Mesendoderm (in vitro differentiated cells): ENCODE data around the gene NOXO1.
A peak's percentile ranks its signal among the peaks of the same experiment; 100 is the strongest.

Experiments
- DNase-seq: peaks from one replicate; pipeline ENCODE4 v3.0.0; 2013
- H2AK5ac ChIP-seq: 2 replicates; pipeline ENCODE4 v1.6.1; 2013; ENCODE audit warnings: low read length, inconsistent platforms
- H2BK120ac ChIP-seq: 2 replicates; pipeline ENCODE4 v1.6.1; 2013; ENCODE audit warnings: low read depth, mild to moderate bottlenecking, low read length, moderate library complexity, mixed read lengths
- H2BK15ac ChIP-seq: replicated peaks from 2 replicates; pipeline ENCODE4 v1.6.1; 2013; ENCODE audit warnings: low read depth, mild to moderate bottlenecking, moderate library complexity
- H2BK5ac ChIP-seq: 2 replicates; pipeline ENCODE4 v1.6.1; 2013; ENCODE audit warnings: low read length, inconsistent platforms
- H3K18ac ChIP-seq: 2 replicates; pipeline ENCODE4 v1.6.1; 2013; ENCODE audit warnings: mild to moderate bottlenecking, low read length, mixed read lengths
- H3K23ac ChIP-seq: one replicate; pipeline ENCODE4 v1.6.1; 2013; ENCODE audit warnings: low read length
- H3K27ac ChIP-seq: 2 replicates; pipeline ENCODE4 v1.5.1; 2013; ENCODE audit warnings: low read depth, mild to moderate bottlenecking, inconsistent platforms, low read length, moderate library complexity
- H3K27me3 ChIP-seq: 2 replicates; pipeline ENCODE4 v1.6.1; 2013; ENCODE audit warnings: low read length, control low read depth, mild to moderate bottlenecking, inconsistent platforms; ENCODE audit not compliant: insufficient read depth, poor library complexity
- H3K36me3 ChIP-seq: 2 replicates; pipeline ENCODE4 v1.6.1; 2013; ENCODE audit warnings: low read length, inconsistent platforms; ENCODE audit not compliant: control insufficient read depth, insufficient read depth
- H3K4ac ChIP-seq: one replicate; pipeline ENCODE4 v1.6.1; 2013; ENCODE audit warnings: low read depth, mild to moderate bottlenecking, low read length, moderate library complexity
- H3K4me1 ChIP-seq: 2 replicates; pipeline ENCODE4 v1.6.1; 2013; ENCODE audit warnings: low read depth, low read length, inconsistent platforms; ENCODE audit not compliant: control insufficient read depth
- H3K4me2 ChIP-seq: 2 replicates; pipeline ENCODE4 v1.6.1; 2013; ENCODE audit warnings: low read length
- H3K4me3 ChIP-seq: 2 replicates; pipeline ENCODE4 v1.5.1; 2013; ENCODE audit warnings: mild to moderate bottlenecking, low read length
- H3K56ac ChIP-seq: one replicate; pipeline ENCODE4 v1.6.1; 2013; ENCODE audit warnings: low read length
- H3K79me1 ChIP-seq: 2 replicates; pipeline ENCODE4 v1.6.1; 2013; ENCODE audit warnings: low read length, inconsistent platforms
- H3K79me2 ChIP-seq: 2 replicates; pipeline ENCODE4 v1.6.1; 2013; ENCODE audit warnings: mild to moderate bottlenecking, low read length; ENCODE audit not compliant: control insufficient read depth, insufficient read depth
- H3K9ac ChIP-seq: 2 replicates; pipeline ENCODE4 v1.6.1; 2013; ENCODE audit warnings: low read length, inconsistent platforms
- H4K5ac ChIP-seq: one replicate; pipeline ENCODE4 v1.6.1; 2013; ENCODE audit warnings: low read length
- H4K8ac ChIP-seq: one replicate; pipeline ENCODE4 v1.6.1; 2013; ENCODE audit warnings: low read depth, mild to moderate bottlenecking, control low read depth, low read length, moderate library complexity
- WGBS: extraction: QIAGEN DNeasy Blood & Tissue Kit; methylation state at CpG from one replicate; pipeline ENCODE4 v1.1.7; 2013; ENCODE audit warnings: low lambda C conversion rate, missing lambda C conversion rate; ENCODE audit not compliant: insufficient coverage; ENCODE audit errors: extremely low coverage; 5-methylcytosine and 5-hydroxymethylcytosine counted together

Gene NOXO1

DNA sequence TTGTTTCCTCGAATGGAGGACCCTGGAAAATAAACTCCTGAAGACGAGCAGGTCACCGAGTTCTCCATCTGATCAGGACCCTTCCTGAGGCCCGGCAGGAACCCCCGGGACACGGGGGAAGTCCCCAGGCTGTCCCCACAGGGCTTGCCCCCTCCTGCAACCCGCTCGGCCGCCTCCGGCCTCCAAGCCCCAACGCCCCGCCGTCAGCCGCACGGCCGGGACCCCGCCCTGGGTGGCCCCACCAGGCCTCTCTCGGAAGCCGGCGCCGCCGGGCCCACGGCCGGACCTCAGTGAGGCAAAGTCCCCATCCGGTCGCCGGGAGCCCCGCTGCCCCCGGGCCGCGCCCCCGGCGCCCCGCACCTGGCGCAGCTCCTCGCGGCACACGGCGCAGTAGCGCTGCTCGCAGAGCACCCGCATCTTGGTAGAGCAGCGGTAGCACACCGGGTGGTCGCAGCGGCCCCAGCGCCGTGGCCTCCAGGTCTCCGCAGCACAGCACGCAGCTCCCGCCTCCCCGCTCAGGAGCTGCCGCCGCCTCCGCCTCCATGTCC lies 28.0 kb upstream of the NOXO1 start:
- Histone ChIP-seq H3K27me3 (no peaks in the 10 kb centered on the region), H3K56ac (peak overlapping the region; percentile 96), H3K4me2 (peak overlapping the region; percentile 45), H3K9ac (peak overlapping the region; percentile 83), H3K18ac (peak overlapping the region; percentile 64), H3K4ac (peak overlapping the region; percentile 72), H4K8ac (no peak overlapping the region), H3K36me3 (no peaks in the 10 kb centered on the region), H3K27ac (peak overlapping the region; percentile 20), H2BK15ac (no peak overlapping the region), H3K4me3 (peak overlapping the region; percentile 90), H3K79me1 (peaks cover 30% of the 10 kb centered on the region), H3K79me2 (peaks cover 39% of the 10 kb centered on the region), H2AK5ac (no peak overlapping the region), H3K4me1 (peaks cover 10% of the 10 kb centered on the region), H2BK5ac (no peak overlapping the region), H2BK120ac (no peak overlapping the region), H4K5ac (no peak overlapping the region), H3K23ac (no peak overlapping the region)
- no CpG with 5 or more reads among the region's 55 CpGs for WGBS
- no peak for DNase-seq

DNA sequence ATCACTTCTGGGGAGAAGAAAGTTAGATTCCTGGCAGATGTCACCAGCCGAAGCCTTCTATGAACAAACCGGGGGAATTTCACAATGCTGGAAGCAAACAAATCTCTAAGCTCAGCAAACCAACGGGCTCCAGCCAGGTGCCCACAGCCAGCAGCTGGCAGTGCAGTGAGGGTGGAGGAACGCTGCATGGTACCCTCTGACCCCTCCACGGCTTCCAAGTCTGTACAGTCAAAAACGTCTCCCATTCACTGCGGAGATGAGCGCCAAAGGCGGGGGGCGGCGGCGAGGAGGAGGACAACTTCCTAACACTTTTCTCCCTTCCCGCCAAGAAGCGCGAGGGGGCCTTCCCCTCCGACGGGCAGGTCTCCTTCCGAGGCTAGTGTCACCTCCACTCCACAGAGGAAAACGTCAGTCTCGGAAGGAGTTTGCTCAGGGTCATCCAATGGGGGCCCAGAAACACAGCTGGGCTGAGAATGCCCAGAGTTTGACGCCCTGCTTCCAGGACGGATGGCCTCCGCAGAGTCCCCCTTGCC lies 27.4 kb upstream of the NOXO1 start:
- WGBS: no CpG with 5 or more reads among the region's 23 CpGs
- peak overlapping the region; percentile 90 for H3K4me3 ChIP-seq
- no peaks in the 10 kb centered on the region for H3K36me3 ChIP-seq
- no peak overlapping the region for H3K18ac ChIP-seq
- no peak overlapping the region for H2BK5ac ChIP-seq
- peak overlapping the region; percentile 72 for H3K4ac ChIP-seq
- H3K56ac ChIP-seq: peak overlapping the region; percentile 96
- H2BK120ac ChIP-seq: no peak overlapping the region
- no peaks in the 10 kb centered on the region for H3K27me3 ChIP-seq
- DNase-seq: peak; percentile 40
- peaks cover 12% of the 10 kb centered on the region for H3K4me1 ChIP-seq
- no peak overlapping the region for H2BK15ac ChIP-seq
- no peak overlapping the region for H2AK5ac ChIP-seq
- peaks cover 39% of the 10 kb centered on the region for H3K79me2 ChIP-seq
- H4K8ac ChIP-seq: no peak overlapping the region
- H4K5ac ChIP-seq: no peak overlapping the region
- peak overlapping the region; percentile 45 for H3K4me2 ChIP-seq
- peak overlapping the region; percentile 83 for H3K9ac ChIP-seq
- no peak overlapping the region for H3K23ac ChIP-seq
- H3K27ac ChIP-seq: no peak overlapping the region
- peaks cover 30% of the 10 kb centered on the region for H3K79me1 ChIP-seq

DNA sequence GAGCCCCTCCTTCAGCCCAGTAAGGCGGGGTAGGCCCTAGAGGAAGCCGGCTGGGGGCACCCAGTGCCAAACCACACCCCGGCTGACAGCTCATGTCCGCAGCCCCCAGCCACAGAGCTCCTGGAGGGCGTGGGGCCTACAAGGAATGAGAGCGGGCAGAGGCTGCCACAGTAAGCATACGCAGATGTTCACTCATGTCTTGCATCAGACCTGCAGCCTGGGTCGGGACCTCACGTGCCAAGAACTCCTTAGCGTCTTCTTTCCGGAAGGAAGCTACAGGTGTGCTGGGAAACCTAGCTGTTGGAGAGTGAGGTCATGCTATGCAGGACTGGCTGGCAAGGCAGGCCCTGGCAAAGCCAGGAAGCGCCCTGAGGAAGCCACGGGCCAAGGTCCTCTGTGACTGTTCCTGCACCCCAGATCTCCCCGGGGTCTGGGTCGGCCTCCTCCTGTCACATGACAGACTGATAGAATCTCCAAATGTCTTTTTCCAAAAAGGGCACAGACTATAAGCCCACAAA lies 26.8 kb upstream of the NOXO1 start:
- peaks cover 12% of the 10 kb centered on the region for H3K4me1 ChIP-seq
- no peak overlapping the region for H2BK5ac ChIP-seq
- no peak overlapping the region for H2BK120ac ChIP-seq
- no peak overlapping the region for H3K4ac ChIP-seq
- H4K8ac ChIP-seq: no peak overlapping the region
- no peak overlapping the region for H4K5ac ChIP-seq
- no peak overlapping the region for H2AK5ac ChIP-seq
- WGBS: no CpG with 5 or more reads among the region's 15 CpGs
- H3K79me2 ChIP-seq: peaks cover 43% of the 10 kb centered on the region
- H3K23ac ChIP-seq: no peak overlapping the region
- H3K36me3 ChIP-seq: no peaks in the 10 kb centered on the region
- peaks cover 34% of the 10 kb centered on the region for H3K79me1 ChIP-seq
- H3K27me3 ChIP-seq: no peaks in the 10 kb centered on the region
- no peak overlapping the region for H3K4me3 ChIP-seq
- peak overlapping the region; percentile 96 for H3K56ac ChIP-seq
- DNase-seq: no peak
- H3K18ac ChIP-seq: no peak overlapping the region
- H3K27ac ChIP-seq: no peak overlapping the region
- H2BK15ac ChIP-seq: no peak overlapping the region
- peak overlapping the region; percentile 45 for H3K4me2 ChIP-seq
- peak overlapping the region; percentile 83 for H3K9ac ChIP-seq

DNA sequence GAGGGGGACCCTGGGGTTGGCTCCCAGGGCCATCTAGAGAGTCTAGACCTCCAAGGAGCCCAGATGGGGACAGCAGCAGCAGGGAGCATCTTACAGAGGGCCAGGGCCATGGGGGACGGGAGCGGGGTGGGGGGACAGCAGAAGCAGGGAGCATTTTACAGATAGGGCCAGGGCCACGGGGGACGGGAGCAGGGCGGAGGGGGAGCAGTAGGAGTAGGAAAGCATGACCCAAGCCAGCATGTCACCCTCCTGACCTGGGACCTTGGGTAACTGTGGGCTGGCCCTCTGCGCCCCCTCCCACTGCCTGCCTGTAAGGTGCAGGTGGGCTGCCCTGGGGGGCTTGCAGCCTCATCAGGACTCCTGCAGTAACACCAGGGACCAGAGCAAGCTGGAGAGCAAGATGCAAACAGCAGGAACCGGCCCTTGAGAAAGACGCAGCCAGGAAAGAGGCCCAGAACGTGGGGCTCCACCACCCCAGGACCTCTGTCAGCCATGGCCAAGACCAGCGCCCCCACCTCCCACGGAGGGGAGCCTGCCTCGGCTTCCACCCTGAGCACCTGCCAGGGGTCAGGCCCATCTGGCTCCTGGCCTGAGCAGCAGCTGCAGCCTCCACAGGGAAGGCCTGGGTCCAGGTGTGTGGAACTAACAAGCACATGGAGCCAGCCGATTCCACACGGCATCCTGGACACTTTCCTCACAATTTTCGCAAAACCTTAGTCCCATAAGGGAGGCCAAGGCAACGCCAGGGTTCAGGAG lies 26.0 kb upstream of the NOXO1 start:
- Histone ChIP-seq H3K36me3 (peaks cover 4% of the 10 kb centered on the region), H2BK15ac (no peak overlapping the region), H3K4ac (no peak overlapping the region), H3K9ac (peak overlapping the region; percentile 16), H3K27ac (no peak overlapping the region), H3K23ac (no peak overlapping the region), H3K79me1 (peaks cover 34% of the 10 kb centered on the region), H2AK5ac (no peak overlapping the region), H4K8ac (no peak overlapping the region), H2BK5ac (no peak overlapping the region), H3K56ac (no peak overlapping the region), H3K79me2 (peaks cover 43% of the 10 kb centered on the region), H3K18ac (no peak overlapping the region), H3K4me2 (no peak overlapping the region), H3K27me3 (no peaks in the 10 kb centered on the region), H4K5ac (no peak overlapping the region), H2BK120ac (no peak overlapping the region), H3K4me1 (peaks cover 12% of the 10 kb centered on the region), H3K4me3 (no peak overlapping the region)
- no peak for DNase-seq
- no CpG with 5 or more reads among the region's 16 CpGs for WGBS

DNA sequence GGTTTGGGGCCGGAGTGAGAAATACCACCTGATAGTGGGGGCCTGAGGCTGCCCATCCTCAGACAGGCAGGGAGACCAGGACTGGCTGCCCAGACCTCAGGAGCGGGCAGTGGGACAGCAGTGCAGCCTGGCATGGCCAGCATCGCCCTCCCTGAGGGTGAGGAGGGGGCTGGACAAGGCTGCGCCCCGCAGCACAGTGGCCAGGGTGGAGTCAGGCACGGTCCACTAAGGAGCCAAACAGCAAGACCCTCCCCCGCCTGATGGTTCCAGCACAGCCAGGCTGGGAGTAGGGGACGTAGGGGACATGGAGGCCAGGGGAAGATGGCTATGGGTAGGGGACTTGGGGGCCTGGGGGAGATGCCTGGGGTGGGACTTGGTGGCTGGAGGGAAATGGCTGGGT lies 25.0 kb upstream of the NOXO1 start:
- peaks cover 12% of the 10 kb centered on the region for H3K4me1 ChIP-seq

More for the DNA sequence above, 25.0 kb upstream of the NOXO1 start:
- Histone ChIP-seq H3K23ac (no peak overlapping the region), H4K8ac (no peak overlapping the region), H3K4ac (no peak overlapping the region), H3K27me3 (no peaks in the 10 kb centered on the region), H3K36me3 (peaks cover 13% of the 10 kb centered on the region), H3K56ac (no peak overlapping the region), H3K18ac (no peak overlapping the region), H3K27ac (no peak overlapping the region), H3K4me3 (no peak overlapping the region), H2BK120ac (no peak overlapping the region), H2BK5ac (no peak overlapping the region), H3K79me2 (peaks cover 43% of the 10 kb centered on the region), H2AK5ac (no peak overlapping the region), H3K4me2 (no peak overlapping the region), H4K5ac (no peak overlapping the region), H3K9ac (peak overlapping the region; percentile 12), H2BK15ac (no peak overlapping the region), H3K79me1 (peaks cover 34% of the 10 kb centered on the region)
- no CpG with 5 or more reads among the region's 8 CpGs for WGBS
- DNase-seq: no peak
